Right lobe of liver (tissue), 4 donors: ENCODE measurements around the gene CCDC136.

Experiments used
- CTCF ChIP-seq, 4 donors: fragments of 200-600 bp in 3 of 4; fragments of 450-650 bp in 1 of 4; IDR thresholded peaks; one replicate each; pipeline versions ENCODE4 v1.5.1 to v1.8.0; 2016 to 2022; ENCODE audit warnings: antibody characterized with exemption in 4 of 4, mild to moderate bottlenecking in 2 of 4
- POLR2A ChIP-seq: fragments of 450-650 bp; IDR thresholded peaks from one replicate; pipeline ENCODE4 v1.6.1; 2017; ENCODE audit warnings: antibody characterized with exemption, mild to moderate bottlenecking
- donor health status: DM: no; HTN: no; CAD: no.
- donor health status: DM: no; HTN: no; CAD: no.
- donor health status: DM: no; HTN: yes; CAD: no.

GRCh38 chr7:128826512-128826911 lies 34.7 kb downstream of the CCDC136 start:
- TF ChIP-seq CTCF (IDR thresholded peaks at IDR 0.05) (no peak), POLR2A (no peak)
